22Rv1 (cell line): ENCODE results near the gene COL4A3.

Experiments used
- H3K27ac ChIP-seq: fragments of 450-650 bp; 2 replicates; pipeline ENCODE4 v1.5.1; 2017
- CTCF ChIP-seq: fragments of 450-650 bp; IDR thresholded peaks from 2 replicates; pipeline ENCODE4 v1.5.1; 2017; ENCODE audit warnings: mild to moderate bottlenecking
- ZFX ChIP-seq: fragments of 450-650 bp; IDR thresholded peaks from 2 replicates; pipeline ENCODE4 v1.6.1; 2017; ENCODE audit warnings: antibody characterized with exemption, borderline replicate concordance

Gene COL4A3

GRCh38 chr2:227228061-227228667, 63.7 kb downstream of the COL4A3 start:
- TF ChIP-seq CTCF = no peak
- no peak for TF ChIP-seq ZFX
- peak overlapping the region; percentile 12; the same call in 1 of the 2 replicates for H3K27ac ChIP-seq

GRCh38 chr2:227230151-227230550, 65.7 kb downstream of the COL4A3 start:
- no peak overlapping the region for H3K27ac ChIP-seq
- TF ChIP-seq CTCF (no peak), ZFX (no peak)

GRCh38 chr2:227234429-227234828, 70.0 kb downstream of the COL4A3 start:
- TF ChIP-seq CTCF = no peak
- no peak for TF ChIP-seq ZFX
- H3K27ac ChIP-seq = no peak overlapping the region

- H3K27ac ChIP-seq = no peak overlapping the region
- TF ChIP-seq CTCF (no peak), ZFX (no peak)
Measured at GRCh38 chr2:227237786-227238185, 73.4 kb downstream of the COL4A3 start.

GRCh38 chr2:227238238-227239237, 74.1 kb downstream of the COL4A3 start:
- TF ChIP-seq CTCF = peak; percentile 96
- TF ChIP-seq ZFX = no peak
- no peak overlapping the region for H3K27ac ChIP-seq

GRCh38 chr2:227241005-227241404, 76.6 kb downstream of the COL4A3 start:
- TF ChIP-seq CTCF = no peak
- TF ChIP-seq ZFX = no peak

GRCh38 chr2:227248876-227249275, 84.5 kb downstream of the COL4A3 start:
- H3K27ac ChIP-seq = no peak overlapping the region
- TF ChIP-seq CTCF = no peak
- no peak for TF ChIP-seq ZFX

More at GRCh38 chr2:227241005-227241404, 76.6 kb downstream of the COL4A3 start:
- no peak overlapping the region for H3K27ac ChIP-seq
